Osteocyte (in vitro differentiated cells): ENCODE data around the gene PPP2R2D. TPM values are rescaled to one million over a fixed set of nuclear protein-coding genes. Genes with fewer than 3 reads are reported as not detected.

ENCODE experiments used
- DNase-seq: peaks from one replicate; pipeline ENCODE4 v3.0.0; 2021; ENCODE audit warnings: mixed read lengths; ENCODE audit not compliant: unreplicated experiment; ENCODE audit errors: extremely low spot score
- H3K27ac Mint-ChIP-seq: one replicate; pipeline ENCODE4 v1.8.0; 2021; ENCODE audit warnings: mild to moderate bottlenecking, mixed read lengths; ENCODE audit not compliant: unreplicated experiment
- H3K27me3 Mint-ChIP-seq: one replicate; pipeline ENCODE4 v1.8.0; 2021; ENCODE audit warnings: mixed read lengths; ENCODE audit not compliant: unreplicated experiment
- H3K36me3 Mint-ChIP-seq: one replicate; pipeline ENCODE4 v1.8.0; 2021; ENCODE audit warnings: mixed read lengths; ENCODE audit not compliant: unreplicated experiment
- H3K4me1 Mint-ChIP-seq: one replicate; pipeline ENCODE4 v1.8.0; 2021; ENCODE audit warnings: mixed read lengths; ENCODE audit not compliant: unreplicated experiment
- H3K4me3 Mint-ChIP-seq: one replicate; pipeline ENCODE4 v1.8.0; 2021; ENCODE audit warnings: mild to moderate bottlenecking, moderate library complexity, mixed read lengths; ENCODE audit not compliant: unreplicated experiment
- H3K9me3 Mint-ChIP-seq: one replicate; pipeline ENCODE4 v1.8.0; 2021; ENCODE audit warnings: mixed read lengths; ENCODE audit not compliant: unreplicated experiment
- CTCF ChIP-seq: fragments of 200-600 bp; sonication (generic); IDR thresholded peaks from 2 replicates; pipeline ENCODE4 v1.5.0; 2021; ENCODE audit warnings: antibody characterized with exemption, mild to moderate bottlenecking, moderate library complexity
- total RNA-seq: library from RNA; stranded (reverse); gene quantifications from 2 replicates; pipeline ENCODE4 v1.2.1, GENCODE V29; 2021

Gene PPP2R2D
- total RNA-seq, 1 donor from 2014 or later = 28.9 TPM

- H3K36me3 Mint-ChIP-seq = peaks cover 7% of the 10 kb centered on the region
- H3K27ac Mint-ChIP-seq = no peak overlapping the region
- no peaks in the 10 kb centered on the region for H3K27me3 Mint-ChIP-seq
- no peak overlapping the region for H3K4me3 Mint-ChIP-seq
- peaks cover 39% of the 10 kb centered on the region for H3K4me1 Mint-ChIP-seq
- no peak for DNase-seq
- no peak for TF ChIP-seq CTCF
- H3K9me3 Mint-ChIP-seq = no peaks in the 10 kb centered on the region
Observed at GRCh38 chr10:131905603-131906268, 4.9 kb downstream of the PPP2R2D start.

- no peak overlapping the region for H3K27ac Mint-ChIP-seq
- peaks cover 8% of the 10 kb centered on the region for H3K36me3 Mint-ChIP-seq
- H3K27me3 Mint-ChIP-seq = no peaks in the 10 kb centered on the region
- H3K4me1 Mint-ChIP-seq = peaks cover 39% of the 10 kb centered on the region
- H3K4me3 Mint-ChIP-seq = no peak overlapping the region
- H3K9me3 Mint-ChIP-seq = no peaks in the 10 kb centered on the region
- DNase-seq = no peak
- TF ChIP-seq CTCF = no peak
Observed at GRCh38 chr10:131906269-131906639, 5.4 kb downstream of the PPP2R2D start.

- Mint-ChIP-seq H3K4me3 (no peak overlapping the region), H3K4me1 (peaks cover 30% of the 10 kb centered on the region), H3K9me3 (no peaks in the 10 kb centered on the region), H3K27ac (no peak overlapping the region), H3K27me3 (no peaks in the 10 kb centered on the region), H3K36me3 (peaks cover 16% of the 10 kb centered on the region)
- TF ChIP-seq CTCF = no peak
- DNase-seq = no peak
Observed at GRCh38 chr10:131907679-131908078, 6.9 kb downstream of the PPP2R2D start.

GRCh38 chr10:131908151-131908550 lies 7.3 kb downstream of the PPP2R2D start:
- H3K36me3 Mint-ChIP-seq = peaks cover 16% of the 10 kb centered on the region
- no peaks in the 10 kb centered on the region for H3K27me3 Mint-ChIP-seq
- no peaks in the 10 kb centered on the region for H3K9me3 Mint-ChIP-seq
- no peak for TF ChIP-seq CTCF
- peaks cover 29% of the 10 kb centered on the region for H3K4me1 Mint-ChIP-seq
- H3K4me3 Mint-ChIP-seq = no peak overlapping the region
- DNase-seq = no peak
- no peak overlapping the region for H3K27ac Mint-ChIP-seq

- Mint-ChIP-seq H3K27me3 (no peaks in the 10 kb centered on the region), H3K27ac (peak overlapping the region; percentile 32), H3K36me3 (peaks cover 19% of the 10 kb centered on the region), H3K9me3 (no peaks in the 10 kb centered on the region), H3K4me1 (peaks cover 26% of the 10 kb centered on the region), H3K4me3 (no peak overlapping the region)
- no peak for TF ChIP-seq CTCF
- DNase-seq = no peak
Observed at GRCh38 chr10:131909014-131909808, 8.4 kb downstream of the PPP2R2D start.
